H9 (cell line): ENCODE data around the gene ZBTB9. TPM values are rescaled to one million over a fixed set of nuclear protein-coding genes. Genes with fewer than 3 reads are reported as not detected.

Source experiments
- DNase-seq: peaks from one replicate; pipeline ENCODE4 v3.0.0-alpha.2; 2017
- H2AFZ ChIP-seq: one replicate; pipeline ENCODE4 v1.6.1; 2013; ENCODE audit warnings: mild to moderate bottlenecking, low read length, control low read depth, moderate library complexity
- H2AK5ac ChIP-seq: 2 replicates; pipeline ENCODE4 v1.6.1; 2013; ENCODE audit warnings: low read length, control low read depth, mixed read lengths; ENCODE audit not compliant: insufficient read length
- H2BK120ac ChIP-seq: one replicate; pipeline ENCODE4 v1.6.1; 2013; ENCODE audit warnings: low read depth, mild to moderate bottlenecking, low read length, control low read depth, inconsistent platforms; ENCODE audit not compliant: poor library complexity, severe bottlenecking
- H2BK12ac ChIP-seq: 2 replicates; pipeline ENCODE4 v1.6.1; 2013; ENCODE audit warnings: low read length, control low read depth, mixed read lengths, low read depth; ENCODE audit not compliant: insufficient read length
- H2BK15ac ChIP-seq: 2 replicates; pipeline ENCODE4 v1.6.1; 2013; ENCODE audit warnings: low read depth, low read length, control low read depth
- H2BK20ac ChIP-seq: one replicate; pipeline ENCODE4 v1.6.1; 2013; ENCODE audit warnings: low read depth, mild to moderate bottlenecking, low read length, control low read depth, inconsistent platforms; ENCODE audit not compliant: poor library complexity, severe bottlenecking
- H2BK5ac ChIP-seq: 2 replicates; pipeline ENCODE4 v1.6.1; 2013; ENCODE audit warnings: low read length, control low read depth, mixed read lengths; ENCODE audit not compliant: insufficient read length
- H3K14ac ChIP-seq: 2 replicates; pipeline ENCODE4 v1.6.1; 2013; ENCODE audit warnings: low read length, control low read depth; ENCODE audit not compliant: insufficient read depth
- H3K18ac ChIP-seq: 2 replicates; pipeline ENCODE4 v1.6.1; 2013; ENCODE audit warnings: low read depth, mild to moderate bottlenecking, mixed read lengths, low read length, control low read depth; ENCODE audit not compliant: insufficient read length
- H3K23ac ChIP-seq: 2 replicates; pipeline ENCODE4 v1.6.1; 2013; ENCODE audit warnings: low read length, control low read depth, mixed read lengths, low read depth; ENCODE audit not compliant: insufficient read length
- H3K23me2 ChIP-seq: 2 replicates; pipeline ENCODE4 v1.6.1; 2013; ENCODE audit warnings: low read depth, mild to moderate bottlenecking, mixed read lengths, low read length, control low read depth; ENCODE audit not compliant: insufficient read length, poor library complexity, severe bottlenecking
- H3K27ac ChIP-seq: 2 replicates; pipeline ENCODE4 v1.5.1; 2013; ENCODE audit warnings: low read length, control low read depth, mixed read lengths, low read depth; ENCODE audit not compliant: insufficient read length
- H3K27me3 ChIP-seq: 2 replicates; pipeline ENCODE4 v1.6.1; 2013; ENCODE audit warnings: low read length, control low read depth, inconsistent platforms; ENCODE audit not compliant: insufficient read depth
- H3K4ac ChIP-seq: 2 replicates; pipeline ENCODE4 v1.6.1; 2013; ENCODE audit warnings: low read depth, mild to moderate bottlenecking, control low read depth, inconsistent platforms, low read length, moderate library complexity
- H3K4me1 ChIP-seq: 2 replicates; pipeline ENCODE4 v1.6.1; 2013; ENCODE audit warnings: low read length, control low read depth, inconsistent platforms; ENCODE audit not compliant: insufficient read depth
- H3K4me2 ChIP-seq: 2 replicates; pipeline ENCODE4 v1.6.1; 2013; ENCODE audit warnings: low read length, control low read depth, mixed read lengths; ENCODE audit not compliant: insufficient read length, insufficient read depth
- H3K56ac ChIP-seq: 2 replicates; pipeline ENCODE4 v1.6.1; 2013; ENCODE audit warnings: low read depth, mild to moderate bottlenecking, mixed read lengths, low read length, control low read depth; ENCODE audit not compliant: insufficient read length
- H3K79me1 ChIP-seq: 2 replicates; pipeline ENCODE4 v1.6.1; 2013; ENCODE audit warnings: low read depth, mild to moderate bottlenecking, moderate library complexity, low read length, control low read depth, inconsistent platforms; ENCODE audit not compliant: insufficient read depth, poor library complexity, severe bottlenecking
- H3K79me2 ChIP-seq: 2 replicates; pipeline ENCODE4 v1.6.1; 2013; ENCODE audit warnings: low read length, control low read depth, inconsistent platforms; ENCODE audit not compliant: insufficient read depth
- H3K9ac ChIP-seq: 2 replicates; pipeline ENCODE4 v1.6.1; 2013; ENCODE audit warnings: low read length, control low read depth, mixed read lengths; ENCODE audit not compliant: insufficient read length; ENCODE audit errors: extremely low read depth
- H3K9me3 ChIP-seq: one replicate; pipeline ENCODE4 v1.6.1; 2013; ENCODE audit warnings: low read depth, low read length, inconsistent platforms; ENCODE audit not compliant: control insufficient read depth
- H3T11ph ChIP-seq: one replicate; pipeline ENCODE4 v1.6.1; 2013; ENCODE audit warnings: mild to moderate bottlenecking, low read length, control low read depth, inconsistent platforms
- H4K20me1 ChIP-seq: one replicate; pipeline ENCODE4 v1.6.1; 2013; ENCODE audit not compliant: control insufficient read depth, insufficient read length, insufficient read depth
- H4K5ac ChIP-seq: 2 replicates; pipeline ENCODE4 v1.6.1; 2013; ENCODE audit warnings: low read depth, mild to moderate bottlenecking, mixed read lengths, low read length, control low read depth; ENCODE audit not compliant: insufficient read length
- H4K8ac ChIP-seq: replicated peaks from 2 replicates; pipeline ENCODE4 v1.6.1; 2013; ENCODE audit warnings: low read length, control low read depth, mixed read lengths, low read depth; ENCODE audit not compliant: insufficient read length
- H4K91ac ChIP-seq: 2 replicates; pipeline ENCODE4 v1.6.1; 2013; ENCODE audit warnings: low read depth, mild to moderate bottlenecking, moderate library complexity, mixed read lengths, low read length, control low read depth; ENCODE audit not compliant: insufficient read length
- H3K27ac Mint-ChIP-seq, 3 experiments: 2 replicates in 2 of 3; 3 replicates in 1 of 3; pipeline ENCODE4 v1.8.0; 2020 to 2021; ENCODE audit warnings: mixed read lengths in 3 of 3, mild to moderate bottlenecking in 1 of 3, moderate library complexity in 1 of 3
- H3K27me3 Mint-ChIP-seq: 2 replicates; pipeline ENCODE4 v1.8.0; 2021; ENCODE audit warnings: low read depth, mild to moderate bottlenecking, moderate library complexity, mixed read lengths
- H3K36me3 Mint-ChIP-seq, 3 experiments: 2 replicates in 2 of 3; 3 replicates in 1 of 3; pipeline ENCODE4 v1.8.0; 2020 to 2021; ENCODE audit warnings: low read depth in 3 of 3, mixed read lengths in 3 of 3; ENCODE audit not compliant: insufficient read depth in 1 of 3
- H3K4me1 Mint-ChIP-seq, 2 experiments: 2 replicates each; pipeline ENCODE4 v1.8.0; 2020; ENCODE audit warnings: mixed read lengths in 2 of 2
- H3K4me3 Mint-ChIP-seq, 2 experiments: 2 replicates in 1 of 2; 3 replicates in 1 of 2; pipeline ENCODE4 v1.8.0; 2020 to 2021; ENCODE audit warnings: mild to moderate bottlenecking in 2 of 2, mixed read lengths in 2 of 2, moderate library complexity in 1 of 2
- H3K9me3 Mint-ChIP-seq, 2 experiments: 2 replicates in 1 of 2; 3 replicates in 1 of 2; pipeline ENCODE4 v1.8.0; 2020; ENCODE audit warnings: mild to moderate bottlenecking in 2 of 2, mixed read lengths in 2 of 2, moderate library complexity in 1 of 2
- WGBS: extraction: QIAGEN DNeasy Blood & Tissue Kit; methylation state at CpG from one replicate; pipeline ENCODE4 v1.1.7; 2013; ENCODE audit warnings: missing lambda C conversion rate, low lambda C conversion rate, mixed read lengths; ENCODE audit not compliant: insufficient read length; ENCODE audit errors: extremely low coverage; 5-methylcytosine and 5-hydroxymethylcytosine counted together
- total RNA-seq: library from RNA; stranded (reverse); gene quantifications from 2 replicates; pipeline ENCODE4 v1.2.1, GENCODE V29; 2021
- TF ChIP-seq, protein P1 (sequence below): fragments of 200-600 bp; sonication (generic); conservative IDR thresholded peaks from 3 replicates; pipeline ENCODE4 v1.8.0; 2021; ENCODE audit warnings: antibody characterized with exemption, mild to moderate bottlenecking

The ZBTB9 gene
- total RNA-seq, 1 experiment from 2014 or later = 53.1 TPM

DNA sequence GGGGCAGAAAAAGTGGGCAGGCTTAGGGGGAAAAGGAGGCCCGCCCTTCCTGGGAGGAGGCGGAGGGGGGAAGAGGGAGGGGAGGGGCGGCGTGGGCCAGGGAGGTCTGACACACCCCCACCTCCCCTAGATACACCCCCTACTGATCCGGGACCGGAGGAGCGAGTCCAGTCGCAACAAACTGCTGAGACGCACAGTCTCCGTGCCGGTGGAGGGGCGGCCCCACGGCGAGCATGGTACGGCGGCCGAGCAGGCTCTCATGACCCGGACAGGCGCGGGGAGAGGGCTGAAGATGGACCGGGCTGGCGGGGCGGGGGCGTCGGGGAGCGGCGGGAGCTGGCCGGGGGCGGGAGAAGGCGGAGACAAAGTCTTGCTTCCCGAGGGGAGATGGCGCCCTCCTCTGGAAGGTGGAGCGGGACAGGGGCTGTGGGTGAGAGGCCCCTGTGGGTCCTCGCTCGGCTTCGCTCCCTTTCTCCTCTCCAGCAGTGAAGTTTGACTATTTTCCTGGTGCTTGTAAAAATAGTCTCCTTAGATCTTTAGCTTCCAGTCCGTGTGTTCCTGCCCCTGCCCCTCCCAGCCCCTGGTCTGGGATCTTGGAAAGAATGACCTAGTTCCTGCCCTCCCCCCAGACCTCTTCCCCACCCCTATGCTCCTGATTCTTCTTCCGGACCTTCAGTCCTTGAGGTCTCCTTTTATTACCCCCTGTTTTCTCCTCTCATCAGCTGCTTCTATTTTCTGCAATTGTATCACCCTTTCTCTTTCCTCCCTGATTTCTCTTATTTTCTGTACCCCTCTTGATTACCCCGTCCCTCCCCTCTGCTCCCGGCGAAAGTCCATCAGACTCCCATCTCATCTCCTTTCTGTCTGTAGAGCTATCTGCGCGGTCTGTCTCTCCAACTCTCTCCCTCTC is 28.5 kb upstream of the ZBTB9 start:
- Histone ChIP-seq H4K91ac (no peak overlapping the region), H2BK15ac (no peak overlapping the region), H3K9ac (no peak overlapping the region), H2BK120ac (no peak overlapping the region), H3K79me2 (peaks cover 10% of the 10 kb centered on the region; the same call in 1 of the 2 replicates), H2BK20ac (no peak overlapping the region), H3K4ac (no peak overlapping the region), H2BK5ac (no peak overlapping the region), H4K20me1 (no peaks in the 10 kb centered on the region), H2AFZ (no peak overlapping the region), H3K4me1 (peaks cover 13% of the 10 kb centered on the region), H4K8ac (no peak overlapping the region), H3K27me3 (no peaks in the 10 kb centered on the region), H3K23ac (no peak overlapping the region), H3K56ac (no peak overlapping the region), H2BK12ac (no peak overlapping the region), H3K27ac (no peak overlapping the region), H3K14ac (no peak overlapping the region), H3T11ph (no peak overlapping the region), H3K23me2 (peaks cover 7% of the 10 kb centered on the region), H3K9me3 (no peaks in the 10 kb centered on the region), H2AK5ac (no peak overlapping the region), H3K4me2 (peak overlapping the region; percentile 89), H3K18ac (no peak overlapping the region), H3K79me1 (peaks cover 3% of the 10 kb centered on the region), H4K5ac (no peak overlapping the region)
- H3K27ac Mint-ChIP-seq = peak overlapping the region; percentile 80 to 94 (median 93)
- H3K36me3 Mint-ChIP-seq = peaks cover 24 to 27% (median 26%) of the 10 kb centered on the region in 3 experiments
- H3K27me3 Mint-ChIP-seq = no peaks in the 10 kb centered on the region
- peak overlapping the region; percentile 81 to 87 for H3K4me3 Mint-ChIP-seq
- TF ChIP-seq, protein P1, sequence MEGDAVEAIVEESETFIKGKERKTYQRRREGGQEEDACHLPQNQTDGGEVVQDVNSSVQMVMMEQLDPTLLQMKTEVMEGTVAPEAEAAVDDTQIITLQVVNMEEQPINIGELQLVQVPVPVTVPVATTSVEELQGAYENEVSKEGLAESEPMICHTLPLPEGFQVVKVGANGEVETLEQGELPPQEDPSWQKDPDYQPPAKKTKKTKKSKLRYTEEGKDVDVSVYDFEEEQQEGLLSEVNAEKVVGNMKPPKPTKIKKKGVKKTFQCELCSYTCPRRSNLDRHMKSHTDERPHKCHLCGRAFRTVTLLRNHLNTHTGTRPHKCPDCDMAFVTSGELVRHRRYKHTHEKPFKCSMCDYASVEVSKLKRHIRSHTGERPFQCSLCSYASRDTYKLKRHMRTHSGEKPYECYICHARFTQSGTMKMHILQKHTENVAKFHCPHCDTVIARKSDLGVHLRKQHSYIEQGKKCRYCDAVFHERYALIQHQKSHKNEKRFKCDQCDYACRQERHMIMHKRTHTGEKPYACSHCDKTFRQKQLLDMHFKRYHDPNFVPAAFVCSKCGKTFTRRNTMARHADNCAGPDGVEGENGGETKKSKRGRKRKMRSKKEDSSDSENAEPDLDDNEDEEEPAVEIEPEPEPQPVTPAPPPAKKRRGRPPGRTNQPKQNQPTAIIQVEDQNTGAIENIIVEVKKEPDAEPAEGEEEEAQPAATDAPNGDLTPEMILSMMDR = peak; percentile 82
- WGBS = no CpG with 5 or more reads among the region's 43 CpGs
- peak; percentile 91 for DNase-seq
- peaks cover 81 to 84% of the 10 kb centered on the region in 2 experiments for H3K4me1 Mint-ChIP-seq
- H3K9me3 Mint-ChIP-seq = no peaks in the 10 kb centered on the region; a peak in 1 of 5 replicates
